HepG2 (cell line): ENCODE results near the gene MRI1. TPM values are rescaled to one million over a fixed set of nuclear protein-coding genes. Genes with fewer than 3 reads are reported as not detected.

ENCODE experiments used
- ATAC-seq: fragments of 200-7000 bp; cut with Tn5 transposase; 3 replicates; pipeline ENCODE4 v1.9.1; 2020; ENCODE audit warnings: mild to moderate bottlenecking, moderate library complexity
- BruUV-seq: library from RNA; stranded (reverse); fragments of 400-500 nt; replicated peaks from 2 replicates; lab custom pipeline; 2021; lab: Mats Ljungman, UMichigan
- CTCF ChIA-PET: fragments of 300-600 bp; formaldehyde crosslinking; extraction: SDS; loops from one replicate; lab custom pipeline; 2021; ENCODE audit warnings: low total read pairs, inconsistent platforms, low intra/inter-chr PET ratio; lab: Yijun Ruan, JAX
- POLR2A ChIA-PET: fragments of 350-600 bp; sonication (Branson Sonifier 250); formaldehyde crosslinking; loops from one replicate; lab custom pipeline; 2020; ENCODE audit warnings: antibody characterized with exemption, inconsistent platforms; lab: Yijun Ruan, JAX
- DNase-seq: peaks from one replicate; pipeline ENCODE4 v3.0.0-alpha.2; 2015; ENCODE audit warnings: low spot score
- FAIRE-seq: peaks from 3 replicates; lab custom pipeline; 2011; peaks lifted over from hg19 to GRCh38; lab: Jason Lieb, UNC
- H2AFZ ChIP-seq: one replicate; pipeline ENCODE4 v1.6.1; 2011; ENCODE audit warnings: low read length, inconsistent platforms
- H3K27ac ChIP-seq: fragments of 300-600 bp; 3 replicates; pipeline ENCODE4 v1.8.0; 2011; ENCODE audit warnings: mixed run types, mild to moderate bottlenecking, mixed read lengths, low read length, inconsistent platforms; ENCODE audit not compliant: insufficient read depth; ENCODE audit errors: extremely low read length
- H3K27me3 ChIP-seq, 2 experiments: fragments of 200-600 bp in 1 of 2; 2 replicates in 1 of 2; 3 replicates in 1 of 2; pipeline versions ENCODE4 v1.6.0 to v1.8.0; 2011; ENCODE audit warnings: low read length in 2 of 2, mild to moderate bottlenecking in 2 of 2, moderate library complexity in 2 of 2, inconsistent platforms in 1 of 2; ENCODE audit not compliant: insufficient read depth in 2 of 2, control insufficient read depth in 1 of 2
- H3K36me3 ChIP-seq, 2 experiments: fragments of 200-600 bp in 1 of 2; replicated peaks in 1 of 2; 2 replicates in 1 of 2; 3 replicates in 1 of 2; pipeline versions ENCODE4 v1.5.1 to v1.8.0; 2011; ENCODE audit warnings: low read length in 2 of 2, inconsistent platforms in 1 of 2; ENCODE audit not compliant: insufficient read depth in 2 of 2, control insufficient read depth in 1 of 2
- H3K4me1 ChIP-seq: 2 replicates; pipeline ENCODE4 v1.5.1; 2012; ENCODE audit warnings: low read length, inconsistent platforms; ENCODE audit not compliant: insufficient read depth
- H3K4me2 ChIP-seq: 2 replicates; pipeline ENCODE4 v1.6.0; 2011; ENCODE audit warnings: low read depth, low read length, inconsistent platforms
- H3K4me3 ChIP-seq, 3 experiments: fragments of 200-600 bp in 1 of 3; sonication (generic), shearing (Covaris generic) in 1 of 3; replicated peaks in 1 of 3; 2 replicates each; pipeline ENCODE4 v1.5.1; 2011 to 2016; ENCODE audit warnings: low read length in 3 of 3, inconsistent platforms in 2 of 3, low read depth in 2 of 3, mild to moderate bottlenecking in 2 of 3, control low read depth in 1 of 3, mixed read lengths in 1 of 3; ENCODE audit not compliant: insufficient read depth in 1 of 3
- H3K79me2 ChIP-seq: one replicate; pipeline ENCODE4 v1.6.1; 2011; ENCODE audit warnings: low read length, inconsistent platforms; ENCODE audit not compliant: insufficient read depth
- H3K9ac ChIP-seq: 2 replicates; pipeline ENCODE4 v1.6.0; 2011; ENCODE audit warnings: mild to moderate bottlenecking, low read depth, low read length, inconsistent platforms; ENCODE audit not compliant: insufficient read depth
- H3K9me3 ChIP-seq: 2 replicates; pipeline ENCODE4 v1.5.1; 2012; ENCODE audit warnings: mild to moderate bottlenecking, low read length
- H4K20me1 ChIP-seq: 2 replicates; pipeline ENCODE4 v1.6.0; 2011; ENCODE audit warnings: inconsistent platforms, mild to moderate bottlenecking, low read length, moderate library complexity; ENCODE audit not compliant: insufficient read depth
- ATAD3A ChIP-seq: sonication (generic); formaldehyde crosslinking; IDR thresholded peaks from 2 replicates; pipeline ENCODE4 v1.4.0; 2020; ENCODE audit warnings: missing genetic modification reagents
- DPF2 ChIP-seq: sonication (generic); formaldehyde crosslinking; IDR thresholded peaks from 2 replicates; pipeline ENCODE4 v1.4.0; 2020; ENCODE audit warnings: mild to moderate bottlenecking, low read depth, missing genetic modification reagents, borderline replicate concordance
- MIXL1 ChIP-seq: IDR thresholded peaks from 2 replicates; pipeline ENCODE4 v1.6.1; 2016
- NFIB ChIP-seq: sonication (generic); formaldehyde crosslinking; IDR thresholded peaks from 2 replicates; pipeline ENCODE4 v1.9.0; 2021; ENCODE audit warnings: missing genetic modification reagents, mild to moderate bottlenecking, borderline replicate concordance
- NONO ChIP-seq, 2 experiments: fragments of 450-650 bp in 1 of 2; sonication (generic) in 1 of 2; formaldehyde crosslinking in 1 of 2; IDR thresholded peaks in 1 of 2; conservative IDR thresholded peaks in 1 of 2; 2 replicates each; pipeline versions ENCODE4 v1.6.1 to v1.8.0; 2017 to 2022; ENCODE audit warnings: mild to moderate bottlenecking in 1 of 2, missing genetic modification reagents in 1 of 2, moderate library complexity in 1 of 2
- RNF2 ChIP-seq: fragments of 450-650 bp; conservative IDR thresholded peaks from 2 replicates; pipeline ENCODE4 v1.6.1; 2016; ENCODE audit warnings: low read depth
- SMC3 ChIP-seq: IDR thresholded peaks from 2 replicates; pipeline ENCODE4 v1.6.1; 2011; ENCODE audit warnings: low read length, improper control_type of control experiment
- XRCC5 ChIP-seq: fragments of 200-400 bp; formaldehyde crosslinking; optimal IDR thresholded peaks from 2 replicates; pipeline ENCODE3; 2017; ENCODE audit warnings: mild to moderate bottlenecking, low read length
- ZNF33B ChIP-seq: sonication (generic); formaldehyde crosslinking; IDR thresholded peaks from 2 replicates; pipeline ENCODE4 v1.5.1; 2020; ENCODE audit warnings: mild to moderate bottlenecking, missing genetic modification reagents
- WGBS: methylation state at CpG from one replicate; pipeline ENCODE4 v1.1.6; 2017; ENCODE audit warnings: low lambda C conversion rate; 5-methylcytosine and 5-hydroxymethylcytosine counted together
- in situ Hi-C: cut with HindIII; loops from 2 replicates; pipeline ENCODE4 v1.10.0; 2017; ENCODE audit warnings: low pct_unique_long_range_greater_than_20kb; ENCODE audit not compliant: extremely low pct_ligation_motif_present
- intact Hi-C: fragments of 100-400 bp; cut with micrococcal nuclease; formaldehyde crosslinking; loops from one replicate; pipeline ENCODE4 v1.10.0; 2022; ENCODE audit not compliant: unreplicated experiment
- polyA plus RNA-seq, 8 experiments: library from polyadenylated mRNA; depleted of rRNA in 3 of 8; stranded (reverse) in 7 of 8; unstranded in 1 of 8; fragments of >200 nt; fragmentation: Illumina TruSeq in 4 of 8; extraction: Trizol in 4 of 8; gene quantifications; 2 replicates each; pipeline versions ENCODE4 v1.2.1 to v1.2.3, GENCODE V29; 2011 to 2016; ENCODE audit warnings: low read depth in 4 of 8, missing spikeins in 1 of 8, mixed read lengths in 1 of 8; ENCODE audit not compliant: insufficient read depth in 1 of 8
- total RNA-seq, 5 experiments: library from RNA; depleted of rRNA; stranded (reverse); fragments of >200 nt; fragmentation: Illumina TruSeq; extraction: Trizol; gene quantifications; 2 replicates each; pipeline ENCODE4 v1.2.3, GENCODE V29; 2016; ENCODE audit warnings: low read depth in 1 of 5
- TF ChIP-seq, protein P1 (sequence below): sonication (generic); formaldehyde crosslinking; conservative IDR thresholded peaks from 2 replicates; pipeline ENCODE4 v1.4.0; 2020; ENCODE audit warnings: missing genetic modification reagents
- TF ChIP-seq, protein P2 (sequence below): sonication (generic); formaldehyde crosslinking; IDR thresholded peaks from 2 replicates; pipeline ENCODE4 v1.4.0; 2020; ENCODE audit warnings: missing genetic modification reagents

MRI1 gene
- total and polyA plus RNA-seq, 2 of the 13 experiments (the other 11 are each of a cell fraction or from before 2014, with no cell fraction given), result 20.1 to 20.6 TPM

DNA sequence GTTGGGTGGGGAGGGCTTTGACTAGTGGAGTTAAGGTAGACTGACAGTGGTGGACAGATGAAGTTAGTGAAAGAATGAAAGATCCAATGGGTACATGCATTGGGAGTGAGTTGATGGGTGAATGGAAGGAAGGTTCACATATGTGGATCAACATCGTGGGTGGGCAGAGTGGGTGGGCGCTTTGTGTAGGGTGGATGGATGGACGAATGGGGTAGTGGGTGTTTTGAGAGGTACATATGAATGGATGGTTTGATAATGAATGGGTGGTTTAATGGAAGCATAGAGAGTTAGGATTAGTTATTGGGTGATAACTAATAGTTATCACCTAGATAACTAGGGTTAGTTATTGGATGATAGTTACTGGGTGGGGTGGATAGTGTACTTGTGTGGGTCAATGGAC is 42.4 kb downstream of the MRI1 start:
- no peaks in the 10 kb centered on the region for H3K79me2 ChIP-seq
- no TSS peak for BruUV-seq
- no peak overlapping the region for H3K4me3 ChIP-seq
- intact Hi-C loops (no loop called here), in situ Hi-C loops (no loop called here)
- no peaks in the 10 kb centered on the region for H4K20me1 ChIP-seq
- no peaks in the 10 kb centered on the region for H3K36me3 ChIP-seq
- no peak overlapping the region for H3K9ac ChIP-seq
- FAIRE-seq, result no peak
- ChIA-PET CTCF (no interaction called here), POLR2A (no interaction called here)
- DNase-seq, result no peak
- no peak overlapping the region for H2AFZ ChIP-seq
- no peaks in the 10 kb centered on the region for H3K27me3 ChIP-seq
- 84% methylated on average over 3 of the region's 3 CpGs for WGBS
- peaks cover 11% of the 10 kb centered on the region for H3K4me1 ChIP-seq
- TF ChIP-seq RNF2 (no peak), SMC3 (no peak)
- no peak overlapping the region for H3K4me2 ChIP-seq
- no peaks in the 10 kb centered on the region for H3K9me3 ChIP-seq
- ATAC-seq, result no peak
- H3K27ac ChIP-seq, result no peak overlapping the region

DNA sequence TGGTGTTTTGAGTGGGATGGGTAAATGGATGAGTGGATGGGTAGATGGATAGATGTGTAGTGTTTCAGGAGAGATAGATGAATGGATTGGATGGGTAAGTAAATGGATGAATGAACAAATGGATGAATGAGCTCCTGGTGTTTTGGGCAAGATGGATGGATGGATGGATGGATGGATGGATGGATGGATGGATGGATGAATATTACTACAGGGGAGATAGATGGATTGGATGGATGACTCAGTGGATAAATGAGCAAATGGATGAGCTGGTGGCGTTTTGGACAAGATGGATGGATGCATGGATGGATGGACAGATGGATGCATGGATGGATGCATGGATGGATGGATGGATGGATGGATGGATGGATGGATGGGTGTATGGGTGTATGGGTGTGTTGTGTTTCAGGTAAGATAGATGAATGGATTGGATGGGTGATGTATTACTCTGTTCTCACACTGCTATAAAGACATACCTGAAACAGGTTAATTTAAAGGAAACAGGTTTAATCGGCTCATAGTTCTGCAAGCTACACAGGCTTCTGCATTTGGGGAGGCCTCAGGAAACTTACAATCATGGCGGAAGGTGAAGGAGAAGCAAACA is 43.2 kb downstream of the MRI1 start:
- no peak overlapping the region for H2AFZ ChIP-seq
- no peak for DNase-seq
- ChIA-PET CTCF (no interaction called here), POLR2A (no interaction called here)
- no peak overlapping the region for H3K4me3 ChIP-seq
- in situ Hi-C loops (no loop called here), intact Hi-C loops (no loop called here)
- H3K9me3 ChIP-seq, result no peaks in the 10 kb centered on the region
- H4K20me1 ChIP-seq, result no peaks in the 10 kb centered on the region
- no TSS peak for BruUV-seq
- no peaks in the 10 kb centered on the region for H3K36me3 ChIP-seq
- H3K27ac ChIP-seq, result no peak overlapping the region
- no peak for ATAC-seq
- H3K4me1 ChIP-seq, result peaks cover 11% of the 10 kb centered on the region
- WGBS, result 87% methylated on average over 3 of the region's 3 CpGs
- H3K4me2 ChIP-seq, result no peak overlapping the region
- H3K79me2 ChIP-seq, result no peaks in the 10 kb centered on the region
- no peak for FAIRE-seq
- H3K27me3 ChIP-seq, result no peaks in the 10 kb centered on the region
- H3K9ac ChIP-seq, result no peak overlapping the region
- TF ChIP-seq, protein P1, sequence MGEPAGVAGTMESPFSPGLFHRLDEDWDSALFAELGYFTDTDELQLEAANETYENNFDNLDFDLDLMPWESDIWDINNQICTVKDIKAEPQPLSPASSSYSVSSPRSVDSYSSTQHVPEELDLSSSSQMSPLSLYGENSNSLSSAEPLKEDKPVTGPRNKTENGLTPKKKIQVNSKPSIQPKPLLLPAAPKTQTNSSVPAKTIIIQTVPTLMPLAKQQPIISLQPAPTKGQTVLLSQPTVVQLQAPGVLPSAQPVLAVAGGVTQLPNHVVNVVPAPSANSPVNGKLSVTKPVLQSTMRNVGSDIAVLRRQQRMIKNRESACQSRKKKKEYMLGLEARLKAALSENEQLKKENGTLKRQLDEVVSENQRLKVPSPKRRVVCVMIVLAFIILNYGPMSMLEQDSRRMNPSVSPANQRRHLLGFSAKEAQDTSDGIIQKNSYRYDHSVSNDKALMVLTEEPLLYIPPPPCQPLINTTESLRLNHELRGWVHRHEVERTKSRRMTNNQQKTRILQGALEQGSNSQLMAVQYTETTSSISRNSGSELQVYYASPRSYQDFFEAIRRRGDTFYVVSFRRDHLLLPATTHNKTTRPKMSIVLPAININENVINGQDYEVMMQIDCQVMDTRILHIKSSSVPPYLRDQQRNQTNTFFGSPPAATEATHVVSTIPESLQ (CRISPR knock-in tag), result no peak
- no peak for TF ChIP-seq MIXL1 (CRISPR knock-in tag)
- TF ChIP-seq NONO (IDR thresholded peaks at IDR 0.05), result no peak
- TF ChIP-seq NONO (CRISPR knock-in tag; conservative IDR thresholded peaks at IDR 0.05), result no peak
- no peak for TF ChIP-seq XRCC5
- no peak for TF ChIP-seq DPF2
- no peak for TF ChIP-seq ATAD3A (CRISPR knock-in tag)
- TF ChIP-seq ZNF33B (CRISPR knock-in tag), result no peak
- TF ChIP-seq, protein P2, sequence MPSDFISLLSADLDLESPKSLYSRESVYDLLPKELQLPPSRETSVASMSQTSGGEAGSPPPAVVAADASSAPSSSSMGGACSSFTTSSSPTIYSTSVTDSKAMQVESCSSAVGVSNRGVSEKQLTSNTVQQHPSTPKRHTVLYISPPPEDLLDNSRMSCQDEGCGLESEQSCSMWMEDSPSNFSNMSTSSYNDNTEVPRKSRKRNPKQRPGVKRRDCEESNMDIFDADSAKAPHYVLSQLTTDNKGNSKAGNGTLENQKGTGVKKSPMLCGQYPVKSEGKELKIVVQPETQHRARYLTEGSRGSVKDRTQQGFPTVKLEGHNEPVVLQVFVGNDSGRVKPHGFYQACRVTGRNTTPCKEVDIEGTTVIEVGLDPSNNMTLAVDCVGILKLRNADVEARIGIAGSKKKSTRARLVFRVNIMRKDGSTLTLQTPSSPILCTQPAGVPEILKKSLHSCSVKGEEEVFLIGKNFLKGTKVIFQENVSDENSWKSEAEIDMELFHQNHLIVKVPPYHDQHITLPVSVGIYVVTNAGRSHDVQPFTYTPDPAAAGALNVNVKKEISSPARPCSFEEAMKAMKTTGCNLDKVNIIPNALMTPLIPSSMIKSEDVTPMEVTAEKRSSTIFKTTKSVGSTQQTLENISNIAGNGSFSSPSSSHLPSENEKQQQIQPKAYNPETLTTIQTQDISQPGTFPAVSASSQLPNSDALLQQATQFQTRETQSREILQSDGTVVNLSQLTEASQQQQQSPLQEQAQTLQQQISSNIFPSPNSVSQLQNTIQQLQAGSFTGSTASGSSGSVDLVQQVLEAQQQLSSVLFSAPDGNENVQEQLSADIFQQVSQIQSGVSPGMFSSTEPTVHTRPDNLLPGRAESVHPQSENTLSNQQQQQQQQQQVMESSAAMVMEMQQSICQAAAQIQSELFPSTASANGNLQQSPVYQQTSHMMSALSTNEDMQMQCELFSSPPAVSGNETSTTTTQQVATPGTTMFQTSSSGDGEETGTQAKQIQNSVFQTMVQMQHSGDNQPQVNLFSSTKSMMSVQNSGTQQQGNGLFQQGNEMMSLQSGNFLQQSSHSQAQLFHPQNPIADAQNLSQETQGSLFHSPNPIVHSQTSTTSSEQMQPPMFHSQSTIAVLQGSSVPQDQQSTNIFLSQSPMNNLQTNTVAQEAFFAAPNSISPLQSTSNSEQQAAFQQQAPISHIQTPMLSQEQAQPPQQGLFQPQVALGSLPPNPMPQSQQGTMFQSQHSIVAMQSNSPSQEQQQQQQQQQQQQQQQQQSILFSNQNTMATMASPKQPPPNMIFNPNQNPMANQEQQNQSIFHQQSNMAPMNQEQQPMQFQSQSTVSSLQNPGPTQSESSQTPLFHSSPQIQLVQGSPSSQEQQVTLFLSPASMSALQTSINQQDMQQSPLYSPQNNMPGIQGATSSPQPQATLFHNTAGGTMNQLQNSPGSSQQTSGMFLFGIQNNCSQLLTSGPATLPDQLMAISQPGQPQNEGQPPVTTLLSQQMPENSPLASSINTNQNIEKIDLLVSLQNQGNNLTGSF (CRISPR knock-in tag), result no peak
- no peak for TF ChIP-seq NFIB (CRISPR knock-in tag)
